ENCODE data around the gene SLC9B1.
A peak's percentile ranks its signal among the peaks of the same experiment; 100 is the strongest.
"Not testable (repeated sequence)": the region's sequence is repeated elsewhere in the genome, so short reads cannot be mapped to it uniquely, and the experiment has no call there.

The SLC9B1 gene

DNA sequence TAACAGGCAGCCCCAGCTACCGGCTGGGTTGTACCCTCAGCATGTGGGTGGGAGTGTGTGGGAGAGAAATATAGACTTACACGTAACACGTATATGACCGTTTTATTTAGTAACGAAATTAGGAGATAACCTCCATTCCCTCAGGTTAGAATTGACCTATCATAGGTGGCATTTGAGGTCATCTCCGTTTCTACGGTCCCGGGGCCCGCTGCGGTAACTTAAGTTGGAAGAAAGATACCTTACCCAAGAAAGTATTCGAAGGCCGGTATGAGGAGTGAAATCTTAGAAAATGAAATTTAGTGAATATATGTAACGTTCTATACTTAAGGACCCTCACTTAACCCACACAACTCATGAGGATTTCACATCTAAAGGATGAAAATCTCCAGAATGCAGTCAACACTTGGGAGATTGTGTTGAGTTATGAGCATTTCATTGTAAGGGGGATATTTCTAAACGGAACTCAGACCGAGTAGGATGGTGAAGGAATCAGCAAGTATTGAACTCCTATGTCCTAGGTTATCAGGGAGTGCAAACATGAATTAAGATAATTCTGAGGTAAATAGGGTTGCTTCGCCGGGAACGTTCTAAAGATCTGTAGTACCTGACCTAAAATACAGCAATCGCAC lies 149.8 kb downstream of the SLC9B1 start:
- Histone ChIP-seq H3K4me3 (ENCODE audit: low read depth, low read length) (peak overlapping the region; percentile 83), H3K27me3 (ENCODE audit: insufficient read depth, low read depth, severe bottlenecking) (no peaks in the 10 kb centered on the region), H3K27ac (peak overlapping the region; percentile 93), H3K36me3 (peaks cover 23% of the 10 kb centered on the region), H3K9me3 (ENCODE audit: severe bottlenecking) (no peaks in the 10 kb centered on the region)
- TF ChIP-seq CTCF (IDR thresholded peaks at IDR 0.05; ENCODE audit: low read depth, low read length) = no peak
- DNase-seq = no peak

GRCh38 chr4:102868781-102869568 lies 150.5 kb downstream of the SLC9B1 start, which contains the start of gene CISD2:
TSS of gene CISD2 (plus strand) at chr4:102868992. CDS start at chr4:102869085, 93 bp downstream.
- Histone ChIP-seq H3K36me3 (peaks cover 16% of the 10 kb centered on the region), H3K9me3 (ENCODE audit: severe bottlenecking) (no peaks in the 10 kb centered on the region), H3K4me3 (ENCODE audit: low read depth, low read length) (peak within 1 kb of the TSS; percentile 83), H3K27me3 (ENCODE audit: insufficient read depth, low read depth, severe bottlenecking) (no peaks in the 10 kb centered on the region), H3K27ac (peak within 1 kb of the TSS; percentile 93)
- DNase-seq = peak; percentile 96
- no peak for TF ChIP-seq CTCF (IDR thresholded peaks at IDR 0.05; ENCODE audit: low read depth, low read length)

- no peak for TF ChIP-seq CTCF (IDR thresholded peaks at IDR 0.05; ENCODE audit: low read depth, low read length)
- H3K36me3 ChIP-seq = peaks cover 15% of the 10 kb centered on the region
- peak overlapping the region; percentile 93 for H3K27ac ChIP-seq
- DNase-seq = peak; percentile 18
- H3K27me3 ChIP-seq (ENCODE audit: insufficient read depth, low read depth, severe bottlenecking) = no peaks in the 10 kb centered on the region
- H3K9me3 ChIP-seq (ENCODE audit: severe bottlenecking) = no peaks in the 10 kb centered on the region
- H3K4me3 ChIP-seq (ENCODE audit: low read depth, low read length) = peak overlapping the region; percentile 83
Measured at GRCh38 chr4:102868153-102868780, 151.2 kb downstream of the SLC9B1 start.

DNA sequence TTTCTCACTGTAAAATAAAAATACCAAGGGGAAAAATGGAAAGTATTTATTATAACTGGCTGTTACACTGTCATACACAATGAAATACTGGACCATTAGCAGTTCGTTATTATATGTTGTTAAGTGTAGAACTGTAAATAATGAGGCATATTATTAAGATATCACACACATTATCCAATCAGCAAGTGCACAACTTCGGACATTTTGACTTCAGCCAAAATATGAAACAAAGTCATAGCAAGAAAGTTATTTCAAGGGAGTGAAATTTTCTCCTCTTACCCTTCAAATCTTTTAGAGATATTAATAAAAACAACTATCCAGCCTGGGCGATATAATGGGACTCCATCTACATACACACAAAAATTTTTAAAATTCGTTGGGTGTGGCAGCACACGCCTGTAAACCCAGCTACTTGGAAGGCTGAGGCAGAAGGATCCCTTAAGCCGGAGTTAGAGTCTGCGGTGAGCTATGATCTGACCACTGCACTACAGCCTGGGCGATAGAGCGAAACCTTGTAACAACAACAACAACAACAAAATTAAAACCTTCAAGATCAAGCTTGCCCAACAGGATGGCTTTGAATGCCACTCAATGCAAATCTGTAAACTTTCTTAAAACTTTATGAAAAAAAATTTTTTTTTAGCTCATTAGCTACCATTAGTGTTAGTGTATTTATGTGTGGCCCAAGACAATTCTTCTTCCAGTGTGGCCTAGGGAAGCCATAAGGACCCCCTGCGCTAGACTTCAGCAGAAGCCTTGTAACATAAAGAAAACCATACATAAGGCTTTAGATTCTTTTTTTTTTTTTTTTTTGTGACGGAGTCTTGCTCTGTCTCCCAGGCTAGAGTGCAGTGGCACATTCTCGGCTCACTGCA lies 152.0 kb downstream of the SLC9B1 start:
- TF ChIP-seq CTCF (IDR thresholded peaks at IDR 0.05; ENCODE audit: low read depth, low read length) = no peak
- Histone ChIP-seq H3K4me3 (ENCODE audit: low read depth, low read length) (peak overlapping the region; percentile 83), H3K27me3 (ENCODE audit: insufficient read depth, low read depth, severe bottlenecking) (no peaks in the 10 kb centered on the region), H3K36me3 (peaks cover 9% of the 10 kb centered on the region), H3K9me3 (ENCODE audit: severe bottlenecking) (no peaks in the 10 kb centered on the region), H3K27ac (peak overlapping the region; percentile 93; the same call in 1 of the 2 replicates)
- no peak for DNase-seq

- H3K36me3 ChIP-seq; H3K27me3 ChIP-seq (ENCODE audit: insufficient read depth, low read depth, severe bottlenecking); H3K9me3 ChIP-seq (ENCODE audit: severe bottlenecking); DNase-seq; H3K27ac ChIP-seq; H3K4me3 ChIP-seq (ENCODE audit: low read depth, low read length): not testable (repeated sequence)
Measured at GRCh38 chr4:102865327-102865726, 154.2 kb downstream of the SLC9B1 start.
